ENCODE results near the gene PPFIA1. TPM values are rescaled to one million over a fixed set of nuclear protein-coding genes. Genes with fewer than 3 reads are reported as not detected.

PPFIA1 gene
- total and polyA plus RNA-seq, 2 of the 13 experiments (the other 11 are each of a cell fraction or from before 2014, with no cell fraction given): 29.9 to 45.2 TPM

GRCh38 chr11:70352100-70352499 lies 81.6 kb downstream of the PPFIA1 start:
- POLR2A ChIA-PET: no interaction called here
- peaks cover 30 to 68% of the 10 kb centered on the region in 2 experiments; a peak in 4 of 5 replicates for H3K36me3 ChIP-seq (replicated peaks in 1 of 2; ENCODE audit: control insufficient read depth in 1 of 2, insufficient read depth in 2 of 2, low read length in 2 of 2)
- H3K79me2 ChIP-seq (ENCODE audit: insufficient read depth, low read length): no peaks in the 10 kb centered on the region
- FAIRE-seq (no peak), ATAC-seq (no peak), DNase-seq (ENCODE audit: low spot score) (no peak)
- H3K9me3 ChIP-seq (ENCODE audit: low read length): no peaks in the 10 kb centered on the region
- no TSS peak for BruUV-seq (replicated peaks)
- WGBS (ENCODE audit: low lambda C conversion rate): 82% methylated on average over 1 of the region's 1 CpG
- intact Hi-C loops (cut with micrococcal nuclease; ENCODE audit: unreplicated experiment): no loop called here
- no peak overlapping the region for H3K4me2 ChIP-seq (ENCODE audit: low read depth, low read length)
- no peaks in the 10 kb centered on the region for H3K27me3 ChIP-seq (ENCODE audit: control insufficient read depth in 1 of 2, insufficient read depth in 2 of 2, low read length in 2 of 2)
- H3K4me3 ChIP-seq (replicated peaks in 1 of 3; ENCODE audit: insufficient read depth in 1 of 3, low read depth in 2 of 3, low read length in 3 of 3): no peak overlapping the region
- CTCF ChIA-PET (ENCODE audit: low intra/inter-chr PET ratio, low total read pairs): no interaction called here
- in situ Hi-C loops (cut with HindIII; ENCODE audit: extremely low pct_ligation_motif_present, low pct_unique_long_range_greater_than_20kb): no loop called here
- no peak overlapping the region for H3K27ac ChIP-seq (ENCODE audit: extremely low read length, insufficient read depth, low read length)
- no peak overlapping the region for H3K9ac ChIP-seq (ENCODE audit: insufficient read depth, low read depth, low read length)
- H3K4me1 ChIP-seq (ENCODE audit: insufficient read depth, low read length): no peaks in the 10 kb centered on the region
- H2AFZ ChIP-seq (ENCODE audit: low read length): no peak overlapping the region
- no peaks in the 10 kb centered on the region for H4K20me1 ChIP-seq (ENCODE audit: insufficient read depth, low read length)
- TF ChIP-seq AKNA (CRISPR knock-in tag; IDR thresholded peaks at IDR 0.05; ENCODE audit: borderline replicate concordance) (no peak), ZNF776 (CRISPR knock-in tag; IDR thresholded peaks at IDR 0.05) (no peak), TARDBP (CRISPR knock-in tag; IDR thresholded peaks at IDR 0.05) (no peak), ZNF431 (CRISPR knock-in tag; IDR thresholded peaks at IDR 0.05; ENCODE audit: borderline replicate concordance, low read depth) (no peak), ATF3 (CRISPR knock-in tag; IDR thresholded peaks at IDR 0.05) (no peak), KLF16 (CRISPR knock-in tag; IDR thresholded peaks at IDR 0.05) (no peak), ZBTB43 (CRISPR knock-in tag; conservative IDR thresholded peaks at IDR 0.05) (no peak), ZNF687 (CRISPR knock-in tag; IDR thresholded peaks at IDR 0.05) (no peak), ZFP1 (CRISPR knock-in tag; IDR thresholded peaks at IDR 0.05) (no peak), RELA (CRISPR knock-in tag; IDR thresholded peaks at IDR 0.05) (no peak), PBX2 (CRISPR knock-in tag; IDR thresholded peaks at IDR 0.05) (no peak), NPAS2 (CRISPR knock-in tag; IDR thresholded peaks at IDR 0.05; ENCODE audit: borderline replicate concordance) (no peak), SOX13 (IDR thresholded peaks at IDR 0.05) (no peak), SOX13 (CRISPR knock-in tag; conservative IDR thresholded peaks at IDR 0.05 in 1 of 2, IDR thresholded peaks at IDR 0.05 in 1 of 2) (no peak)

All from HepG2 (cell line).